ENCODE results near the gene ADGRL2.
"Not testable (repeated sequence)": the region's sequence is repeated elsewhere in the genome, so short reads cannot be mapped to it uniquely, and the experiment has no call there.

The ADGRL2 gene

GRCh38 chr1:81850495-81850894 is 49.8 kb downstream of the ADGRL2 start:
- no peak for DNase-seq

GRCh38 chr1:81851217-81851616 is 50.5 kb downstream of the ADGRL2 start:
- no peak for DNase-seq

- no peak for DNase-seq
Measured at GRCh38 chr1:81852961-81853360, 52.2 kb downstream of the ADGRL2 start.

GRCh38 chr1:81867235-81867634 is 66.5 kb downstream of the ADGRL2 start:
- DNase-seq, result no peak

GRCh38 chr1:81869307-81869706 is 68.6 kb downstream of the ADGRL2 start:
- no peak for DNase-seq

GRCh38 chr1:81871091-81871490 is 70.4 kb downstream of the ADGRL2 start:
- DNase-seq, result not testable (repeated sequence)

GRCh38 chr1:81873946-81874345 is 73.2 kb downstream of the ADGRL2 start:
- DNase-seq, result no peak

GRCh38 chr1:81874461-81874860 is 73.7 kb downstream of the ADGRL2 start:
- no peak for DNase-seq

GRCh38 chr1:81874940-81875339 is 74.2 kb downstream of the ADGRL2 start:
- DNase-seq, result no peak

- DNase-seq, result no peak
Measured at GRCh38 chr1:81876901-81877733, 76.4 kb downstream of the ADGRL2 start.

GRCh38 chr1:81877940-81878339 is 77.2 kb downstream of the ADGRL2 start:
- no peak for DNase-seq

GRCh38 chr1:81878538-81878937 is 77.8 kb downstream of the ADGRL2 start:
- DNase-seq, result no peak

- no peak for DNase-seq
Measured at GRCh38 chr1:81880781-81881180, 80.0 kb downstream of the ADGRL2 start.

- DNase-seq, result no peak
Measured at GRCh38 chr1:81885291-81885690, 84.6 kb downstream of the ADGRL2 start.

GRCh38 chr1:81886292-81886691 is 85.6 kb downstream of the ADGRL2 start:
- not testable (repeated sequence) for DNase-seq

GRCh38 chr1:81887421-81888144 is 86.8 kb downstream of the ADGRL2 start:
- no peak for DNase-seq

- no peak for DNase-seq
Measured at GRCh38 chr1:81889166-81889565, 88.4 kb downstream of the ADGRL2 start.

- no peak for DNase-seq
Measured at GRCh38 chr1:81894867-81895266, 94.1 kb downstream of the ADGRL2 start.

GRCh38 chr1:81899214-81899821 is 98.6 kb downstream of the ADGRL2 start:
- no peak for DNase-seq

GRCh38 chr1:81907575-81907974 is 106.8 kb downstream of the ADGRL2 start:
- no peak for DNase-seq

- no peak for DNase-seq
Measured at GRCh38 chr1:81912383-81912782, 111.6 kb downstream of the ADGRL2 start.

- DNase-seq, result no peak
Measured at GRCh38 chr1:81915937-81916336, 115.2 kb downstream of the ADGRL2 start.

GRCh38 chr1:81920245-81920740 is 119.6 kb downstream of the ADGRL2 start:
- no peak for DNase-seq

- DNase-seq, result no peak
Measured at GRCh38 chr1:81920886-81921285, 120.2 kb downstream of the ADGRL2 start.
